ENCODE measurements around the gene DCLK1.

DCLK1 gene

GRCh38 chr13:36132376-36132775, 1.2 kb upstream of the DCLK1 start:
- Histone ChIP-seq H3K4me3 (ENCODE audit: severe bottlenecking) (no peak overlapping the region), H3K27me3 (ENCODE audit: insufficient read depth, poor library complexity, severe bottlenecking) (peaks cover 8% of the 10 kb centered on the region), H3K36me3 (ENCODE audit: low read depth) (no peaks in the 10 kb centered on the region), H3K27ac (ENCODE audit: poor library complexity, severe bottlenecking) (no peak overlapping the region), H3K4me1 (ENCODE audit: insufficient read depth, poor library complexity, severe bottlenecking) (no peaks in the 10 kb centered on the region), H3K9me3 (ENCODE audit: severe bottlenecking) (no peaks in the 10 kb centered on the region)
- no peak for TF ChIP-seq CTCF (IDR thresholded peaks at IDR 0.05; ENCODE audit: poor library complexity, severe bottlenecking)
- no peak for ATAC-seq (ENCODE audit: low read depth)
- DNase-seq (ENCODE audit: low spot score): no peak

- Histone ChIP-seq H3K9me3 (ENCODE audit: severe bottlenecking) (no peaks in the 10 kb centered on the region), H3K36me3 (ENCODE audit: low read depth) (no peaks in the 10 kb centered on the region), H3K4me1 (ENCODE audit: insufficient read depth, poor library complexity, severe bottlenecking) (no peaks in the 10 kb centered on the region), H3K4me3 (ENCODE audit: severe bottlenecking) (no peak overlapping the region), H3K27me3 (ENCODE audit: insufficient read depth, poor library complexity, severe bottlenecking) (peaks cover 8% of the 10 kb centered on the region), H3K27ac (ENCODE audit: poor library complexity, severe bottlenecking) (no peak overlapping the region)
- no peak for TF ChIP-seq CTCF (IDR thresholded peaks at IDR 0.05; ENCODE audit: poor library complexity, severe bottlenecking)
- ATAC-seq (ENCODE audit: low read depth): no peak
- DNase-seq (ENCODE audit: low spot score): no peak
Measured at GRCh38 chr13:36131931-36132297, 732 bp upstream of the DCLK1 start.

GRCh38 chr13:36130552-36131221, 495 bp downstream of the DCLK1 start:
- Histone ChIP-seq H3K36me3 (ENCODE audit: low read depth) (no peaks in the 10 kb centered on the region), H3K27ac (ENCODE audit: poor library complexity, severe bottlenecking) (no peak overlapping the region), H3K4me1 (ENCODE audit: insufficient read depth, poor library complexity, severe bottlenecking) (no peaks in the 10 kb centered on the region), H3K9me3 (ENCODE audit: severe bottlenecking) (no peaks in the 10 kb centered on the region), H3K4me3 (ENCODE audit: severe bottlenecking) (peak overlapping the region; percentile 45), H3K27me3 (ENCODE audit: insufficient read depth, poor library complexity, severe bottlenecking) (peaks cover 8% of the 10 kb centered on the region)
- peak; percentile 35 for DNase-seq (ENCODE audit: low spot score)
- peak; percentile 52 for ATAC-seq (ENCODE audit: low read depth)
- TF ChIP-seq CTCF (IDR thresholded peaks at IDR 0.05; ENCODE audit: poor library complexity, severe bottlenecking): no peak

- Histone ChIP-seq H3K9me3 (ENCODE audit: severe bottlenecking) (no peaks in the 10 kb centered on the region), H3K27me3 (ENCODE audit: insufficient read depth, poor library complexity, severe bottlenecking) (peaks cover 8% of the 10 kb centered on the region), H3K4me1 (ENCODE audit: insufficient read depth, poor library complexity, severe bottlenecking) (no peaks in the 10 kb centered on the region), H3K36me3 (ENCODE audit: low read depth) (no peaks in the 10 kb centered on the region), H3K27ac (ENCODE audit: poor library complexity, severe bottlenecking) (no peak overlapping the region), H3K4me3 (ENCODE audit: severe bottlenecking) (peak overlapping the region; percentile 45)
- no peak for DNase-seq (ENCODE audit: low spot score)
- no peak for TF ChIP-seq CTCF (IDR thresholded peaks at IDR 0.05; ENCODE audit: poor library complexity, severe bottlenecking)
- no peak for ATAC-seq (ENCODE audit: low read depth)
Measured at GRCh38 chr13:36130193-36130551, 1.0 kb downstream of the DCLK1 start.

- no peak for ATAC-seq (ENCODE audit: low read depth)
- no peak overlapping the region for H3K27ac ChIP-seq (ENCODE audit: poor library complexity, severe bottlenecking)
- H3K9me3 ChIP-seq (ENCODE audit: severe bottlenecking): no peaks in the 10 kb centered on the region
- DNase-seq (ENCODE audit: low spot score): no peak
- H3K27me3 ChIP-seq (ENCODE audit: insufficient read depth, poor library complexity, severe bottlenecking): peaks cover 8% of the 10 kb centered on the region
- no peak for TF ChIP-seq CTCF (IDR thresholded peaks at IDR 0.05; ENCODE audit: poor library complexity, severe bottlenecking)
- no peaks in the 10 kb centered on the region for H3K4me1 ChIP-seq (ENCODE audit: insufficient read depth, poor library complexity, severe bottlenecking)
- H3K4me3 ChIP-seq (ENCODE audit: severe bottlenecking): no peak overlapping the region
- H3K36me3 ChIP-seq (ENCODE audit: low read depth): no peaks in the 10 kb centered on the region
Measured at GRCh38 chr13:36129539-36129938, 1.6 kb downstream of the DCLK1 start.
